Astrocyte (in vitro differentiated cells and primary cell): Measurements from ENCODE around the gene SPIRE1.

Experiments used
- EZH2 ChIP-seq: IDR thresholded peaks from 2 replicates; pipeline ENCODE4 v1.6.1; 2012; ENCODE audit warnings: mild to moderate bottlenecking, low read length, inconsistent platforms; ENCODE audit not compliant: insufficient read depth
- TF ChIP-seq, protein P1 (sequence below): IDR thresholded peaks from 2 replicates; pipeline ENCODE4 v1.5.1; 2011; ENCODE audit warnings: low read depth, mild to moderate bottlenecking, inconsistent platforms, low read length, moderate library complexity; ENCODE audit not compliant: insufficient read depth

GRCh38 chr18:12554796-12555388 is 103.0 kb downstream of the SPIRE1 start:
- TF ChIP-seq, protein P1, sequence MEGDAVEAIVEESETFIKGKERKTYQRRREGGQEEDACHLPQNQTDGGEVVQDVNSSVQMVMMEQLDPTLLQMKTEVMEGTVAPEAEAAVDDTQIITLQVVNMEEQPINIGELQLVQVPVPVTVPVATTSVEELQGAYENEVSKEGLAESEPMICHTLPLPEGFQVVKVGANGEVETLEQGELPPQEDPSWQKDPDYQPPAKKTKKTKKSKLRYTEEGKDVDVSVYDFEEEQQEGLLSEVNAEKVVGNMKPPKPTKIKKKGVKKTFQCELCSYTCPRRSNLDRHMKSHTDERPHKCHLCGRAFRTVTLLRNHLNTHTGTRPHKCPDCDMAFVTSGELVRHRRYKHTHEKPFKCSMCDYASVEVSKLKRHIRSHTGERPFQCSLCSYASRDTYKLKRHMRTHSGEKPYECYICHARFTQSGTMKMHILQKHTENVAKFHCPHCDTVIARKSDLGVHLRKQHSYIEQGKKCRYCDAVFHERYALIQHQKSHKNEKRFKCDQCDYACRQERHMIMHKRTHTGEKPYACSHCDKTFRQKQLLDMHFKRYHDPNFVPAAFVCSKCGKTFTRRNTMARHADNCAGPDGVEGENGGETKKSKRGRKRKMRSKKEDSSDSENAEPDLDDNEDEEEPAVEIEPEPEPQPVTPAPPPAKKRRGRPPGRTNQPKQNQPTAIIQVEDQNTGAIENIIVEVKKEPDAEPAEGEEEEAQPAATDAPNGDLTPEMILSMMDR = no peak
- no peak for TF ChIP-seq EZH2
